AG04449 (cell line): ENCODE results near the gene TTC23.

Source experiments
- CTCF ChIA-PET: fragments of 350-600 bp; formaldehyde crosslinking; extraction: SDS; loops from one replicate; lab custom pipeline; 2021; ENCODE audit warnings: antibody characterized with exemption; lab: Yijun Ruan, JAX
- POLR2A ChIA-PET: fragments of 400-600, 350-600 bp; formaldehyde crosslinking; extraction: SDS; loops from one replicate; lab custom pipeline; 2020; ENCODE audit warnings: antibody characterized with exemption, inconsistent platforms; lab: Yijun Ruan, JAX
- DNase-seq: peaks from one replicate; pipeline ENCODE4 v3.0.0-alpha.2; 2010; ENCODE audit warnings: low read depth, low spot score
- H3K4me3 ChIP-seq: 2 replicates; pipeline ENCODE4 v1.5.1; 2011; ENCODE audit warnings: low read depth, mild to moderate bottlenecking, control low read depth, low read length
- TF ChIP-seq, protein P1 (sequence below): IDR thresholded peaks from one replicate; pipeline ENCODE4 v1.5.1; 2011; ENCODE audit warnings: mild to moderate bottlenecking, moderate library complexity, low read length, control low read depth, inconsistent platforms; ENCODE audit not compliant: insufficient read depth; ENCODE audit errors: missing control alignments

Gene TTC23

DNA sequence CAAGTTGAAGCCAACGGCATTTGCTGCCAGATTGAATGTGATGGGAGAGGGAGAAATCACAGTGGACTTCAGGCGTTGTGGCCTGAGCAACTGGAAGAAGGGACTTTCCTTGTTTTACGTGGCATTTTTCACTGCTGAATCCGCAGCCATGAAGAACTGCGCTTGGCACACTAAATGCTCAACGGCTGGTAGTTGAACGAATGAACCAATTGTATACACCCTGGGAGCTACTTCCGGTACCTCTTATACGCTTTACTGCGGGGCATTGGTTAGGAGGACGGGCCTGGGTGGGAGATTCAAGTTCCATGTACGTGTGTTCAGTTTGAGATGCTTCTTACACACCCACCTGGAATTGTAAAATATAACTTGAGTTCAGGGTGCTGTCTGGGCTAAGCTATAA is 139.3 kb downstream of the TTC23 start:
- TF ChIP-seq, protein P1, sequence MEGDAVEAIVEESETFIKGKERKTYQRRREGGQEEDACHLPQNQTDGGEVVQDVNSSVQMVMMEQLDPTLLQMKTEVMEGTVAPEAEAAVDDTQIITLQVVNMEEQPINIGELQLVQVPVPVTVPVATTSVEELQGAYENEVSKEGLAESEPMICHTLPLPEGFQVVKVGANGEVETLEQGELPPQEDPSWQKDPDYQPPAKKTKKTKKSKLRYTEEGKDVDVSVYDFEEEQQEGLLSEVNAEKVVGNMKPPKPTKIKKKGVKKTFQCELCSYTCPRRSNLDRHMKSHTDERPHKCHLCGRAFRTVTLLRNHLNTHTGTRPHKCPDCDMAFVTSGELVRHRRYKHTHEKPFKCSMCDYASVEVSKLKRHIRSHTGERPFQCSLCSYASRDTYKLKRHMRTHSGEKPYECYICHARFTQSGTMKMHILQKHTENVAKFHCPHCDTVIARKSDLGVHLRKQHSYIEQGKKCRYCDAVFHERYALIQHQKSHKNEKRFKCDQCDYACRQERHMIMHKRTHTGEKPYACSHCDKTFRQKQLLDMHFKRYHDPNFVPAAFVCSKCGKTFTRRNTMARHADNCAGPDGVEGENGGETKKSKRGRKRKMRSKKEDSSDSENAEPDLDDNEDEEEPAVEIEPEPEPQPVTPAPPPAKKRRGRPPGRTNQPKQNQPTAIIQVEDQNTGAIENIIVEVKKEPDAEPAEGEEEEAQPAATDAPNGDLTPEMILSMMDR, result no peak
- POLR2A ChIA-PET, result interaction anchor here (0.6 kb wide), 1 partner anchor 87 kb away, joined by 3 read pairs; no protein-coding TSS in a partner anchor
- no peak overlapping the region for H3K4me3 ChIP-seq
- no peak for DNase-seq
- CTCF ChIA-PET, result interaction anchor here (1.0 to 11.3 kb wide), 5 partner anchors 10 to 619 kb away, joined by 3 to 196 read pairs (median 11); no protein-coding TSS in a partner anchor

DNA sequence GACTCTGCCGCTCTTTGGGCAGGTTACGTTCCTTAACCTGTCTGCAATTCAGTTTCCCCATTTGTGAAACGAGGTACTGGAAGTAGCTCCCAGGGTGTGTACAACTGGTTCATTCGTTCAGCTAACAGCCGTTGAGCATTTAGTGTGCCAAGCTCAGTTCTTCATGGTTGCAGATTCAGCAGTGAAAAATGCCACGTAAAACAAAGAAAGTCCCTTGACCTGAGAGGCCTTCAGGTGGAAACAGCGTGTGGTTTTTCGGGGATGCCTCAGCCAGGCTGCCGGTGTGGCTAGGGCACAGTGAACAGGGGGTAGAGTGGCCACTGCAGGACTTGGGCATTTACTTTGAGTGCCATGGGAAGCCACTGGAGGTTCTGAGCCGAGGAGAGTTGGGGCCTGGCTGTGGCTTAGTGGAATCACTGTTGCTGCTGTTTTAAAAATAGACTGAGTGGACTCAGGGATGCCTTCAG is 139.8 kb downstream of the TTC23 start:
- TF ChIP-seq, protein P1, result no peak
- POLR2A ChIA-PET, result no interaction called here
- CTCF ChIA-PET, result interaction anchor here (0.8 to 11.3 kb wide), 6 partner anchors 8 to 104 kb away, joined by 3 to 196 read pairs (median 4); no protein-coding TSS in a partner anchor
- H3K4me3 ChIP-seq, result no peak overlapping the region
- DNase-seq, result no peak

DNA sequence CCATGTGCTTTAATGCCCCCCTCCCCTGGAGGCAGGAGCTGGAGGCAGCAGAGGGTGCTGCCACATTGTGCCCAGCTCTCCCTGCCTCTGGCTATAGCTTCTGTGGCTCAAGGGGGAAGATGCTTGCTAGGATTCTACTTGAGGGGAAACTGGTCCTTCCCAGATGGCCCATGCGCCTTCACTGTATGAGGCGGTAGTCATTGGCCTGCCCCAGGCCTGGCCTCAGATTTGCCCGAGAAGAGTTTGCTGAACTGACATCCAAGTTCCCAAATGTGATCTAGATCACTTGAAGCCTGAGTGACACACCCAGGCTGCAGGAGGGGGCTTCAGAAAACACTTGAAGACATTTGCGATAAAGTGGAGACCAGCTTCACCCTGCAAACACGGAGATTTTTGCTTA is 140.4 kb downstream of the TTC23 start:
- ChIA-PET CTCF (interaction anchor here (0.8 to 11.3 kb wide), 7 partner anchors 8 to 104 kb away, joined by 3 to 196 read pairs (median 4); no protein-coding TSS in a partner anchor), POLR2A (no interaction called here)
- DNase-seq, result no peak
- TF ChIP-seq, protein P1, result no peak
- no peak overlapping the region for H3K4me3 ChIP-seq

DNA sequence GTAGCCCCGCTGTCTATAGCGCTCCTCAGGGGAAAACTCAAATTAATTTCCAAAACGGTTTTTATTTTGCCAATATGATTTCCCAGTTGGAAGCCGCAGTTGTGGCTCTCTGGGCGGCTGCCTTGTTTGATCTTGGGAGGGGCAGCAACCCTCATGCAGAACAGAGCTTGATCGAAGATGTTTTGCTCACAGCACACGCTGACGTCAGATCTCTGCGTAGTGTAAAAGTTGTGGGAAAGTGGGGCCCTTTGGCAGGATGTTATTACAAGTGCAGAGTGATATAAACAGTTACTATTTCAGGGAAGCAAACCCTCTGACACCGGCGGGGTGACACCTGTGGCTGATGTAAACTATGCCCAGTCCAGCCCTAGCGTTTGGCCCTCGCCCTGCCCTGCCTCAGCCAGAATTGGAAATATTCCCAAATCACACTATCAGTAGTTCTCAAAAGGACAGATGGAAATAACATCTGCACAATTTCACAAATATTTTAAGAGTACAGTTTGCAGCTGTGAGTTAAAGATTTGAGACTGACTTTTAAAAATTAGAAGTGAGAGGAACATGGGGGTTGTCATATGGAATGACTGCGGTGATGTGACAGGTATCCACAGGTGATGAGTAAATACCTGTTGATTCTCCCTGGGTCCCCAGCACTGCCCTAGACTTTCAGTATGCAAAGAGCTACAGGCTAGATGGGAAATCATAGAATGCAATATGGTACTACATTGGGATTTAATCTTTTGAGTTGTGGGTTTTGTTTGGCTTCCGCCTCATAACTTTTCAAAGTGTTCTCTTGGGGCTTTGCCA is 142.8 kb downstream of the TTC23 start:
- DNase-seq, result no peak
- ChIA-PET POLR2A (interaction anchor here (1.6 kb wide), 1 partner anchor 17 kb away, joined by 7 read pairs; no protein-coding TSS in a partner anchor), CTCF (interaction anchor here (1.2 to 11.3 kb wide), 13 partner anchors 10 to 592 kb away, joined by 3 to 196 read pairs (median 8); no protein-coding TSS in a partner anchor)
- H3K4me3 ChIP-seq, result peak overlapping the region; percentile 64
- TF ChIP-seq, protein P1, result no peak

DNA sequence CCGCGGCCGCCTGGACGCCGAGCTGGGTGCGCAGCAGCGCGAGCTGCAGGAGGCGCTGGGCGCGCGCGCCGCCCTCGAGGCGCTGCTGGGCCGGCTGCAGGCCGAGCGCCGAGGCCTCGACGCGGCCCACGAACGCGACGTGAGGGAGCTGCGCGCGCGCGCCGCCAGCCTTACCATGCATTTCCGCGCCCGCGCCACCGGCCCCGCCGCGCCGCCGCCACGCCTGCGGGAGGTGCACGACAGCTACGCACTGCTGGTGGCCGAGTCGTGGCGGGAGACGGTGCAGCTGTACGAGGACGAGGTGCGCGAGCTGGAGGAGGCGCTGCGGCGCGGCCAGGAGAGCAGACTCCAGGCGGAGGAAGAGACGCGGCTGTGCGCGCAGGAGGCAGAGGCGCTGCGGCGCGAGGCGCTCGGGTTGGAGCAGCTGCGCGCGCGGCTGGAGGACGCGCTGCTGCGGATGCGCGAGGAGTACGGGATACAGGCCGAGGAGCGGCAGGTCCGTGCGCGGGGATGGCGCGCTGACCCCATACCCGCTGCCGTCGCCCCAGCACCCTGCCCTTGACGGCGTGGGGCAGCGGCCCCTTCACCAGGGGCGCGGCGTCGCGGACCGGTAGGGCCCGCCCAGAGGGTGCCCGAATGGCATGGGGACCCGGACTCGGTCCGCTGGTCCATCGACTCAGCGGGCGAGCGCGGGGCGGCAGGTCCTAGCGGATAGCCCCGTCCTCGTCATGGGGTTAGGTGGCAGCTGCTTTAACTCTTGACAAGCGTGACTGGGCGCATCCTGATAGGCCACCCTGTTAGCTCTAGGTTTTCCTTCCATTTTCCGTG is 143.7 kb downstream of the TTC23 start:
- CTCF ChIA-PET, result interaction anchor here (0.6 to 11.3 kb wide), 29 partner anchors 9 to 675 kb away, joined by 3 to 196 read pairs (median 5); no protein-coding TSS in a partner anchor
- H3K4me3 ChIP-seq, result peak overlapping the region; percentile 64
- TF ChIP-seq, protein P1, result peak; percentile 32
- POLR2A ChIA-PET, result interaction anchor here (0.6 to 1.6 kb wide), 2 partner anchors 18 to 145 kb away, joined by 3 to 7 read pairs; no protein-coding TSS in a partner anchor
- DNase-seq, result no peak
